CD4-positive, alpha-beta T cell treated with Interleukin-6 for 4 hours (primary cell): ENCODE results near the gene FNDC11.

Experiments used
- DNase-seq: peaks from one replicate; pipeline ENCODE4 v3.0.0-alpha.2; 2020; ENCODE audit warnings: mixed read lengths

The FNDC11 gene

GRCh38 chr20:63585616-63586565 is 31.9 kb downstream of the FNDC11 start:
- no peak for DNase-seq

GRCh38 chr20:63586797-63587196 is 32.8 kb downstream of the FNDC11 start:
- DNase-seq: no peak

GRCh38 chr20:63587256-63587655 is 33.3 kb downstream of the FNDC11 start:
- no peak for DNase-seq

- DNase-seq: peak; percentile 13
Observed at GRCh38 chr20:63587776-63588591, 34.0 kb downstream of the FNDC11 start.

- no peak for DNase-seq
Observed at GRCh38 chr20:63588641-63589041, 34.7 kb downstream of the FNDC11 start.

- DNase-seq: no peak
Observed at GRCh38 chr20:63589261-63590217, 35.6 kb downstream of the FNDC11 start.

- DNase-seq: no peak
Observed at GRCh38 chr20:63590218-63591146, 36.5 kb downstream of the FNDC11 start.

- DNase-seq: no peak
Observed at GRCh38 chr20:63591147-63591533, 37.2 kb downstream of the FNDC11 start.

GRCh38 chr20:63591786-63592355 is 37.9 kb downstream of the FNDC11 start:
- no peak for DNase-seq

GRCh38 chr20:63592661-63593060 is 38.7 kb downstream of the FNDC11 start:
- DNase-seq: no peak

GRCh38 chr20:63594043-63594561 is 40.1 kb downstream of the FNDC11 start:
- DNase-seq: no peak

GRCh38 chr20:63595416-63596127 is 41.6 kb downstream of the FNDC11 start:
- DNase-seq: no peak

GRCh38 chr20:63596423-63596822 is 42.5 kb downstream of the FNDC11 start:
- DNase-seq: no peak

GRCh38 chr20:63597651-63598478 is 43.9 kb downstream of the FNDC11 start:
- DNase-seq: no peak

- no peak for DNase-seq
Observed at GRCh38 chr20:63598479-63599395, 44.8 kb downstream of the FNDC11 start.

- DNase-seq: no peak
Observed at GRCh38 chr20:63599396-63600050, 45.6 kb downstream of the FNDC11 start.

GRCh38 chr20:63601679-63602078 is 47.7 kb downstream of the FNDC11 start:
- DNase-seq: peak; percentile 42
